Uterus (tissue), 4 donors: ENCODE measurements around the gene TMEM88. TPM values are rescaled to one million over a fixed set of nuclear protein-coding genes. Genes with fewer than 3 reads are reported as not detected.

ENCODE experiments used
- DNase-seq, 2 donors: peaks; one replicate each; pipeline ENCODE4 v3.0.0-alpha.2; 2019 to 2020
- H3K27ac ChIP-seq, 2 donors: fragments of 200-600 bp; sonication (generic); 1 replicate in 1 of 2; 2 replicates in 1 of 2; pipeline ENCODE4 v1.5.1; 2016 to 2018
- H3K27me3 ChIP-seq, 2 donors: fragments of 200-600 bp; sonication (generic); one replicate each; pipeline ENCODE4 v1.5.1; 2018 to 2019; ENCODE audit warnings: control low read depth in 1 of 2
- H3K36me3 ChIP-seq, 2 donors: fragments of 200-600 bp; sonication (generic); one replicate each; pipeline ENCODE4 v1.5.1; 2019; ENCODE audit warnings: control low read depth in 1 of 2
- H3K4me1 ChIP-seq, 2 donors: fragments of 200-600 bp; sonication (generic); one replicate each; pipeline ENCODE4 v1.5.1; 2018 to 2019; ENCODE audit warnings: control low read depth in 1 of 2
- H3K4me3 ChIP-seq, 2 donors: fragments of 200-600 bp; sonication (generic); 1 replicate in 1 of 2; 2 replicates in 1 of 2; pipeline ENCODE4 v1.5.1; 2018 to 2019; ENCODE audit warnings: mild to moderate bottlenecking in 1 of 2
- H3K9me3 ChIP-seq, 2 donors: fragments of 200-600 bp; sonication (generic); one replicate each; pipeline ENCODE4 v1.5.1; 2019; ENCODE audit warnings: control low read depth in 1 of 2
- CTCF ChIP-seq, 4 experiments: fragments of 200-600 bp in 2 of 4; fragments of 450-650 bp in 2 of 4; sonication (generic) in 2 of 4; IDR thresholded peaks; one replicate each; pipeline ENCODE4 v1.5.1; 2016 to 2019; ENCODE audit warnings: antibody characterized with exemption in 4 of 4, mild to moderate bottlenecking in 2 of 4, moderate library complexity in 1 of 4
- POLR2A ChIP-seq, 2 donors: fragments of 450-650 bp; IDR thresholded peaks; one replicate each; pipeline ENCODE4 v1.6.1; 2016; ENCODE audit warnings: antibody characterized with exemption in 2 of 2, mild to moderate bottlenecking in 1 of 2, moderate library complexity in 1 of 2
- intact Hi-C: fragments of 100-400 bp; cut with DNase I; formaldehyde crosslinking; loops from one replicate; pipeline ENCODE4 v1.15.1; 2023; ENCODE audit warnings: low total_unique reads
- total RNA-seq, 4 donors: library from RNA; depleted of rRNA in 3 of 4; stranded (reverse); fragments of >200 nt in 3 of 4; gene quantifications; one replicate each; pipeline versions ENCODE4 v1.1.0 to v1.2.4, GENCODE V29; 2014 to 2023
- donor health status: DM: yes; HTN: yes; CAD: no.

The TMEM88 gene
- total RNA-seq, 4 donors from 2014 or later: 7.3 to 68.1 (median 28.1) TPM

GRCh38 chr17:7844292-7845154 is 10.3 kb upstream of the TMEM88 start:
- intact Hi-C loops: no loop called here
- peak; percentile 87 to 90 for DNase-seq
- peak; percentile 83 to 87 for TF ChIP-seq POLR2A (IDR thresholded peaks at IDR 0.05)
- peak in 1 of 4 experiments; percentile 7 for TF ChIP-seq CTCF (IDR thresholded peaks at IDR 0.05)
- H3K4me1 ChIP-seq: peaks cover 4 to 7% of the 10 kb centered on the region in 2 donors
- H3K9me3 ChIP-seq: no peaks in the 10 kb centered on the region
- no peaks in the 10 kb centered on the region for H3K36me3 ChIP-seq
- H3K27ac ChIP-seq: peak overlapping the region; percentile 95 to 99
- H3K27me3 ChIP-seq: no peaks in the 10 kb centered on the region
- peak overlapping the region; percentile 65 to 88 for H3K4me3 ChIP-seq

GRCh38 chr17:7845359-7846062 is 9.4 kb upstream of the TMEM88 start:
- peak overlapping the region; percentile 95 to 99 for H3K27ac ChIP-seq
- peaks cover 4 to 7% of the 10 kb centered on the region in 2 donors for H3K4me1 ChIP-seq
- H3K9me3 ChIP-seq: no peaks in the 10 kb centered on the region
- peak in 1 of 2 donors; percentile 20 for DNase-seq
- no peaks in the 10 kb centered on the region for H3K27me3 ChIP-seq
- TF ChIP-seq CTCF (IDR thresholded peaks at IDR 0.05): no peak
- TF ChIP-seq POLR2A (IDR thresholded peaks at IDR 0.05): no peak
- no peaks in the 10 kb centered on the region for H3K36me3 ChIP-seq
- peak overlapping the region; percentile 65 to 88 for H3K4me3 ChIP-seq
- intact Hi-C loops: no loop called here

- Histone ChIP-seq H3K9me3 (no peaks in the 10 kb centered on the region), H3K4me3 (no peak overlapping the region), H3K4me1 (peaks cover 4 to 7% of the 10 kb centered on the region in 2 donors), H3K36me3 (no peaks in the 10 kb centered on the region), H3K27me3 (no peaks in the 10 kb centered on the region), H3K27ac (no peak overlapping the region)
- no peak for TF ChIP-seq CTCF (IDR thresholded peaks at IDR 0.05)
- intact Hi-C loops: no loop called here
- DNase-seq: peak in 1 of 2 donors; percentile 26
Observed at GRCh38 chr17:7846063-7846735, 8.7 kb upstream of the TMEM88 start.

- Histone ChIP-seq H3K4me1 (peaks cover 4 to 7% of the 10 kb centered on the region in 2 donors), H3K4me3 (no peak overlapping the region), H3K9me3 (no peaks in the 10 kb centered on the region), H3K36me3 (no peaks in the 10 kb centered on the region), H3K27ac (no peak overlapping the region), H3K27me3 (no peaks in the 10 kb centered on the region)
- no peak for TF ChIP-seq POLR2A (IDR thresholded peaks at IDR 0.05)
- TF ChIP-seq CTCF (IDR thresholded peaks at IDR 0.05): no peak
- intact Hi-C loops: no loop called here
- peak; percentile 18 to 25 for DNase-seq
Observed at GRCh38 chr17:7846765-7847661, 7.9 kb upstream of the TMEM88 start.
